GM12865 (cell line): ENCODE data around the gene IRF3.

Experiments
- DNase-seq: peaks from one replicate; pipeline ENCODE4 v3.0.0; 2010; ENCODE audit warnings: low read depth
- H3K4me3 ChIP-seq: 2 replicates; pipeline ENCODE4 v1.5.1; 2011; ENCODE audit warnings: mild to moderate bottlenecking, low read depth, low read length, control low read depth
- CTCF ChIP-seq: IDR thresholded peaks from 2 replicates; pipeline ENCODE4 v1.5.1; 2011; ENCODE audit warnings: low read length, control low read depth, low read depth, inconsistent platforms; ENCODE audit not compliant: insufficient read depth; ENCODE audit errors: missing control alignments

Gene IRF3

GRCh38 chr19:49683814-49684250 lies 18.2 kb upstream of the IRF3 start:
- no peak for TF ChIP-seq CTCF
- no peak for DNase-seq
- H3K4me3 ChIP-seq = no peak overlapping the region

- H3K4me3 ChIP-seq = no peak overlapping the region
- DNase-seq = no peak
- no peak for TF ChIP-seq CTCF
Observed at GRCh38 chr19:49682274-49682673, 16.6 kb upstream of the IRF3 start.

- no peak overlapping the region for H3K4me3 ChIP-seq
- no peak for TF ChIP-seq CTCF
- no peak for DNase-seq
Observed at GRCh38 chr19:49681830-49682229, 16.2 kb upstream of the IRF3 start.

GRCh38 chr19:49680421-49681351 lies 15.0 kb upstream of the IRF3 start:
- TF ChIP-seq CTCF = peak; percentile 100
- peak overlapping the region; percentile 35 for H3K4me3 ChIP-seq
- DNase-seq = peak; percentile 93

GRCh38 chr19:49679771-49680413 lies 14.2 kb upstream of the IRF3 start:
- no peak for DNase-seq
- peak overlapping the region; percentile 35 for H3K4me3 ChIP-seq
- no peak for TF ChIP-seq CTCF

GRCh38 chr19:49678985-49679770 lies 13.5 kb upstream of the IRF3 start:
- DNase-seq = no peak
- peak overlapping the region; percentile 35 for H3K4me3 ChIP-seq
- TF ChIP-seq CTCF = no peak
